HEK293 (cell line): ENCODE data around the gene BORA.

Experiments used
- CTCF ChIA-PET: fragments of 350-600 bp; formaldehyde crosslinking; extraction: SDS; loops from one replicate; lab custom pipeline; 2021; ENCODE audit warnings: antibody characterized with exemption; lab: Yijun Ruan, JAX
- POLR2A ChIA-PET: fragments of 300-600 bp; formaldehyde crosslinking; extraction: SDS; loops from one replicate; lab custom pipeline; 2020; ENCODE audit warnings: antibody characterized with exemption, inconsistent platforms; lab: Yijun Ruan, JAX
- H3K27ac ChIP-seq: fragments of 200-500 bp; sonication (Bioruptor generic); 2 replicates; pipeline ENCODE4 v1.5.1; 2014; ENCODE audit warnings: low read depth, low read length, control low read depth, inconsistent platforms; ENCODE audit errors: extremely low read depth
- H3K36me3 ChIP-seq, 2 experiments: fragments of 200-500 bp in 1 of 2; sonication (Bioruptor generic) in 1 of 2; 1 replicate in 1 of 2; 2 replicates in 1 of 2; pipeline ENCODE4 v1.5.1; 2014 to 2017; ENCODE audit warnings: inconsistent platforms in 2 of 2, low read length in 2 of 2; ENCODE audit not compliant: control insufficient read depth in 2 of 2, insufficient read depth in 1 of 2
- H3K4me1 ChIP-seq: fragments of 200-500 bp; sonication (Bioruptor generic); 2 replicates; pipeline ENCODE4 v1.5.1; 2014; ENCODE audit warnings: mild to moderate bottlenecking, low read length, inconsistent platforms; ENCODE audit not compliant: control insufficient read depth, insufficient read depth
- H3K4me3 ChIP-seq: 2 replicates; pipeline ENCODE4 v1.5.1; 2011; ENCODE audit warnings: low read depth, mild to moderate bottlenecking, control low read depth, low read length, moderate library complexity
- H3K9me3 ChIP-seq: fragments of 200-500 bp; sonication (Bioruptor generic); 2 replicates; pipeline ENCODE4 v1.5.1; 2014; ENCODE audit warnings: low read depth, low read length, inconsistent platforms; ENCODE audit not compliant: control insufficient read depth, insufficient read depth
- BCL11B ChIP-seq: fragments of 450-650 bp; formaldehyde crosslinking; IDR thresholded peaks from 2 replicates; pipeline ENCODE4 v1.5.1; 2016; ENCODE audit warnings: low read depth, missing biosample characterization, missing genetic modification characterization
- KLF7 ChIP-seq: fragments of 450-650 bp; formaldehyde crosslinking; IDR thresholded peaks from 2 replicates; pipeline ENCODE4 v1.5.1; 2016; ENCODE audit warnings: missing biosample characterization, missing genetic modification characterization, borderline replicate concordance
- OSR2 ChIP-seq: fragments of 450-650 bp; formaldehyde crosslinking; IDR thresholded peaks from 2 replicates; pipeline ENCODE4 v1.5.1; 2016; ENCODE audit warnings: missing biosample characterization, missing genetic modification characterization
- SCRT1 ChIP-seq: fragments of 450-650 bp; formaldehyde crosslinking; IDR thresholded peaks from 2 replicates; pipeline ENCODE4 v1.5.1; 2016; ENCODE audit warnings: missing biosample characterization, missing genetic modification characterization, borderline replicate concordance
- SCRT2 ChIP-seq: fragments of 450-650 bp; formaldehyde crosslinking; IDR thresholded peaks from 2 replicates; pipeline ENCODE4 v1.5.1; 2016; ENCODE audit warnings: missing biosample characterization, missing genetic modification characterization
- ZBTB11 ChIP-seq: fragments of 450-650 bp; formaldehyde crosslinking; conservative IDR thresholded peaks from 2 replicates; pipeline ENCODE4 v1.5.1; 2016; ENCODE audit warnings: low read depth, missing biosample characterization, missing genetic modification characterization
- ZBTB20 ChIP-seq: fragments of 450-650 bp; formaldehyde crosslinking; IDR thresholded peaks from 2 replicates; pipeline ENCODE4 v1.5.1; 2016; ENCODE audit warnings: missing biosample characterization, missing genetic modification characterization
- ZFHX2 ChIP-seq: fragments of 450-650 bp; formaldehyde crosslinking; conservative IDR thresholded peaks from 2 replicates; pipeline ENCODE4 v1.5.1; 2016; ENCODE audit warnings: missing biosample characterization, missing genetic modification characterization
- ZFP3 ChIP-seq: fragments of 450-650 bp; formaldehyde crosslinking; IDR thresholded peaks from 2 replicates; pipeline ENCODE4 v1.5.1; 2016; ENCODE audit warnings: low read depth, missing biosample characterization, missing genetic modification characterization
- ZNF132 ChIP-seq: fragments of 450-650 bp; formaldehyde crosslinking; IDR thresholded peaks from 2 replicates; pipeline ENCODE4 v1.5.1; 2017; ENCODE audit warnings: missing biosample characterization, missing genetic modification characterization, borderline replicate concordance
- ZNF146 ChIP-seq: fragments of 450-650 bp; formaldehyde crosslinking; IDR thresholded peaks from 2 replicates; pipeline ENCODE4 v1.5.1; 2016; ENCODE audit warnings: missing biosample characterization, missing genetic modification characterization
- ZNF404 ChIP-seq: fragments of 450-650 bp; formaldehyde crosslinking; IDR thresholded peaks from 2 replicates; pipeline ENCODE4 v1.5.1; 2017; ENCODE audit warnings: missing biosample characterization, missing genetic modification characterization
- ZNF558 ChIP-seq: fragments of 450-650 bp; formaldehyde crosslinking; IDR thresholded peaks from 2 replicates; pipeline ENCODE4 v1.5.1; 2016; ENCODE audit warnings: missing biosample characterization, missing genetic modification characterization
- ZNF560 ChIP-seq: fragments of 450-650 bp; formaldehyde crosslinking; IDR thresholded peaks from 2 replicates; pipeline ENCODE4 v1.5.1; 2017; ENCODE audit warnings: missing biosample characterization, missing genetic modification characterization, borderline replicate concordance
- ZNF626 ChIP-seq: fragments of 450-650 bp; sonication (Bioruptor Pico); formaldehyde crosslinking; IDR thresholded peaks from 2 replicates; pipeline ENCODE4 v1.5.1; 2018; ENCODE audit warnings: missing biosample characterization, missing genetic modification characterization, inconsistent platforms
- ZNF654 ChIP-seq: fragments of 450-650 bp; formaldehyde crosslinking; IDR thresholded peaks from 2 replicates; pipeline ENCODE4 v1.5.1; 2016; ENCODE audit warnings: low read depth, missing biosample characterization, missing genetic modification characterization
- ZSCAN16 ChIP-seq: fragments of 450-650 bp; formaldehyde crosslinking; IDR thresholded peaks from 2 replicates; pipeline ENCODE4 v1.5.1; 2016; ENCODE audit warnings: missing biosample characterization, missing genetic modification characterization
- TF ChIP-seq, protein P1 (sequence below): fragments of 450-650 bp; IDR thresholded peaks from 2 replicates; pipeline ENCODE4 v1.5.1; 2018; ENCODE audit warnings: missing biosample characterization, missing genetic modification characterization
- TF ChIP-seq, protein P2 (sequence below): fragments of 450-650 bp; formaldehyde crosslinking; IDR thresholded peaks from 2 replicates; pipeline ENCODE4 v1.5.1; 2016; ENCODE audit warnings: missing biosample characterization, missing genetic modification characterization, borderline replicate concordance
- TF ChIP-seq, protein P3 (sequence below): fragments of 450-650 bp; formaldehyde crosslinking; IDR thresholded peaks from 2 replicates; pipeline ENCODE4 v1.5.1; 2016; ENCODE audit warnings: missing biosample characterization, missing genetic modification characterization

Gene BORA

GRCh38 chr13:72693832-72694231, 33.9 kb upstream of the BORA start:
- no peaks in the 10 kb centered on the region for H3K36me3 ChIP-seq
- H3K27ac ChIP-seq, result no peak overlapping the region
- H3K9me3 ChIP-seq, result no peaks in the 10 kb centered on the region
- H3K4me3 ChIP-seq, result no peak overlapping the region
- TF ChIP-seq, protein P1, sequence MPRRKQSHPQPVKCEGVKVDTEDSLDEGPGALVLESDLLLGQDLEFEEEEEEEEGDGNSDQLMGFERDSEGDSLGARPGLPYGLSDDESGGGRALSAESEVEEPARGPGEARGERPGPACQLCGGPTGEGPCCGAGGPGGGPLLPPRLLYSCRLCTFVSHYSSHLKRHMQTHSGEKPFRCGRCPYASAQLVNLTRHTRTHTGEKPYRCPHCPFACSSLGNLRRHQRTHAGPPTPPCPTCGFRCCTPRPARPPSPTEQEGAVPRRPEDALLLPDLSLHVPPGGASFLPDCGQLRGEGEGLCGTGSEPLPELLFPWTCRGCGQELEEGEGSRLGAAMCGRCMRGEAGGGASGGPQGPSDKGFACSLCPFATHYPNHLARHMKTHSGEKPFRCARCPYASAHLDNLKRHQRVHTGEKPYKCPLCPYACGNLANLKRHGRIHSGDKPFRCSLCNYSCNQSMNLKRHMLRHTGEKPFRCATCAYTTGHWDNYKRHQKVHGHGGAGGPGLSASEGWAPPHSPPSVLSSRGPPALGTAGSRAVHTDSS (tag by site-specific recombination), result no peak
- TF ChIP-seq BCL11B (no peak), ZFP3 (tag by site-specific recombination) (no peak), SCRT2 (tag by site-specific recombination) (peak; percentile 84), ZFHX2 (tag by site-specific recombination) (no peak), ZNF560 (tag by site-specific recombination) (no peak), SCRT1 (tag by site-specific recombination) (peak; percentile 53; the same call in 1 of the 2 replicates), ZBTB11 (tag by site-specific recombination) (no peak), OSR2 (tag by site-specific recombination) (no peak), ZNF132 (tag by site-specific recombination) (no peak), ZNF404 (no peak)
- H3K4me1 ChIP-seq, result no peaks in the 10 kb centered on the region
- POLR2A ChIA-PET, result no interaction called here
- CTCF ChIA-PET, result interaction anchor here (0.5 to 1.2 kb wide), 2 partner anchors 43 to 586 kb away, joined by 3 read pairs; no protein-coding TSS in a partner anchor

DNA sequence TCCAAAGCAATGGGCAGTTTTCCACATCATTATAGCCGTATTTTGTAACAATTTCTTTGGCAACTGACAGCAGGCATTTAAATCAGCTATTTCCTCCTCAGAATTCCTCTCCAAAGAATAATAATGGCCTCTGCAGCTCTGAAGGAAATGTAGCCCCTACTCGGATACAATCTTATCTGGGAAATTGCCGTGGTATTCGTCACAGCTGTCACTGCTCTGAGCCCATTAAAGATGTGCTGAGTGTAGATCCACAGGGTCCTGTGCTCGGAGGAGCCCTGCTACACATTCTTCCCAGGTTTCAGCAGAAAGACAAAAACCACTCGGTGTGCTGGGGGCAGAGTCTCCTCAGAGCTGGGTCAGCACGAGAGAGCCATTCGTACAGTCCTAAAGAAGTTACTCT, 33.4 kb upstream of the BORA start:
- TF ChIP-seq ZBTB20 (tag by site-specific recombination) (no peak), ZNF146 (tag by site-specific recombination) (no peak), ZSCAN16 (no peak), ZNF558 (no peak)
- TF ChIP-seq, all 188 proteins: peak for 0
- Histone ChIP-seq H3K27ac (no peak overlapping the region), H3K9me3 (no peaks in the 10 kb centered on the region), H3K36me3 (no peaks in the 10 kb centered on the region), H3K4me3 (no peak overlapping the region), H3K4me1 (no peaks in the 10 kb centered on the region)
- ChIA-PET CTCF (interaction anchor here (0.5 to 1.2 kb wide), 3 partner anchors 9 to 586 kb away, joined by 3 read pairs; no protein-coding TSS in a partner anchor), POLR2A (no interaction called here)

DNA sequence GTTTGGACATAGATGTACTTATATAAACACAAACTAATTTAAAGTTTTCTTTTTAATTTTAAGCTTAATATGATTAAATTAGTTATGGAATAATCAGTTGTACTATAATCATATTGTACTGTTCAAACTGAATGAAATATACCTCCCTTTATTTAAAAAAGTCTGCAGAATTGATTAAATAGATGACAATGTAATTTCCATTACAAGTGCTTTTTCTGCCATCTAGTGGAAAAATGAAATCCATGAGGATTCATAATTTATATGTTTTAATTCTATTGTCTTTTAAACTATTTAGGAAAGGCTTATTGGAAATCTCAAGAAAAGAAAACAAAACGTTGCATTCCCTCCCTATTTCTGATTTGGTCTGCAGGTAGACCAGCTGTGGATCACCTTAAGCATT, 31.1 kb upstream of the BORA start:
- Histone ChIP-seq H3K36me3 (no peaks in the 10 kb centered on the region), H3K4me3 (no peak overlapping the region), H3K27ac (no peak overlapping the region), H3K4me1 (no peaks in the 10 kb centered on the region), H3K9me3 (no peaks in the 10 kb centered on the region)
- POLR2A ChIA-PET, result no interaction called here
- CTCF ChIA-PET, result interaction anchor here (0.5 to 2.3 kb wide), 10 partner anchors 19 to 1517 kb away, joined by 3 to 12 read pairs (median 3); no protein-coding TSS in a partner anchor
- TF ChIP-seq, protein P2, sequence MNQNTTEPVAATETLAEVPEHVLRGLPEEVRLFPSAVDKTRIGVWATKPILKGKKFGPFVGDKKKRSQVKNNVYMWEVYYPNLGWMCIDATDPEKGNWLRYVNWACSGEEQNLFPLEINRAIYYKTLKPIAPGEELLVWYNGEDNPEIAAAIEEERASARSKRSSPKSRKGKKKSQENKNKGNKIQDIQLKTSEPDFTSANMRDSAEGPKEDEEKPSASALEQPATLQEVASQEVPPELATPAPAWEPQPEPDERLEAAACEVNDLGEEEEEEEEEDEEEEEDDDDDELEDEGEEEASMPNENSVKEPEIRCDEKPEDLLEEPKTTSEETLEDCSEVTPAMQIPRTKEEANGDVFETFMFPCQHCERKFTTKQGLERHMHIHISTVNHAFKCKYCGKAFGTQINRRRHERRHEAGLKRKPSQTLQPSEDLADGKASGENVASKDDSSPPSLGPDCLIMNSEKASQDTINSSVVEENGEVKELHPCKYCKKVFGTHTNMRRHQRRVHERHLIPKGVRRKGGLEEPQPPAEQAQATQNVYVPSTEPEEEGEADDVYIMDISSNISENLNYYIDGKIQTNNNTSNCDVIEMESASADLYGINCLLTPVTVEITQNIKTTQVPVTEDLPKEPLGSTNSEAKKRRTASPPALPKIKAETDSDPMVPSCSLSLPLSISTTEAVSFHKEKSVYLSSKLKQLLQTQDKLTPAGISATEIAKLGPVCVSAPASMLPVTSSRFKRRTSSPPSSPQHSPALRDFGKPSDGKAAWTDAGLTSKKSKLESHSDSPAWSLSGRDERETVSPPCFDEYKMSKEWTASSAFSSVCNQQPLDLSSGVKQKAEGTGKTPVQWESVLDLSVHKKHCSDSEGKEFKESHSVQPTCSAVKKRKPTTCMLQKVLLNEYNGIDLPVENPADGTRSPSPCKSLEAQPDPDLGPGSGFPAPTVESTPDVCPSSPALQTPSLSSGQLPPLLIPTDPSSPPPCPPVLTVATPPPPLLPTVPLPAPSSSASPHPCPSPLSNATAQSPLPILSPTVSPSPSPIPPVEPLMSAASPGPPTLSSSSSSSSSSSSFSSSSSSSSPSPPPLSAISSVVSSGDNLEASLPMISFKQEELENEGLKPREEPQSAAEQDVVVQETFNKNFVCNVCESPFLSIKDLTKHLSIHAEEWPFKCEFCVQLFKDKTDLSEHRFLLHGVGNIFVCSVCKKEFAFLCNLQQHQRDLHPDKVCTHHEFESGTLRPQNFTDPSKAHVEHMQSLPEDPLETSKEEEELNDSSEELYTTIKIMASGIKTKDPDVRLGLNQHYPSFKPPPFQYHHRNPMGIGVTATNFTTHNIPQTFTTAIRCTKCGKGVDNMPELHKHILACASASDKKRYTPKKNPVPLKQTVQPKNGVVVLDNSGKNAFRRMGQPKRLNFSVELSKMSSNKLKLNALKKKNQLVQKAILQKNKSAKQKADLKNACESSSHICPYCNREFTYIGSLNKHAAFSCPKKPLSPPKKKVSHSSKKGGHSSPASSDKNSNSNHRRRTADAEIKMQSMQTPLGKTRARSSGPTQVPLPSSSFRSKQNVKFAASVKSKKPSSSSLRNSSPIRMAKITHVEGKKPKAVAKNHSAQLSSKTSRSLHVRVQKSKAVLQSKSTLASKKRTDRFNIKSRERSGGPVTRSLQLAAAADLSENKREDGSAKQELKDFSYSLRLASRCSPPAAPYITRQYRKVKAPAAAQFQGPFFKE (tag by site-specific recombination), result no peak
- TF ChIP-seq, protein P3, sequence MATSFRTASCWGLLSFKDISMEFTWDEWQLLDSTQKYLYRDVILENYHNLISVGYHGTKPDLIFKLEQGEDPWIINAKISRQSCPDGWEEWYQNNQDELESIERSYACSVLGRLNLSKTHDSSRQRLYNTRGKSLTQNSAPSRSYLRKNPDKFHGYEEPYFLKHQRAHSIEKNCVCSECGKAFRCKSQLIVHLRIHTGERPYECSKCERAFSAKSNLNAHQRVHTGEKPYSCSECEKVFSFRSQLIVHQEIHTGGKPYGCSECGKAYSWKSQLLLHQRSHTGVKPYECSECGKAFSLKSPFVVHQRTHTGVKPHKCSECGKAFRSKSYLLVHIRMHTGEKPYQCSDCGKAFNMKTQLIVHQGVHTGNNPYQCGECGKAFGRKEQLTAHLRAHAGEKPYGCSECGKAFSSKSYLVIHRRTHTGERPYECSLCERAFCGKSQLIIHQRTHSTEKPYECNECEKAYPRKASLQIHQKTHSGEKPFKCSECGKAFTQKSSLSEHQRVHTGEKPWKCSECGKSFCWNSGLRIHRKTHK (tag by site-specific recombination), result no peak
- no peak for TF ChIP-seq KLF7
- no peak for TF ChIP-seq ZNF626 (tag by site-specific recombination)
- peak; percentile 57 for TF ChIP-seq ZNF654 (tag by site-specific recombination)
